Stimulated activated CD8-positive, alpha-beta memory T cell treated with anti-CD3 and anti-CD28 coated beads, Interleukin-7, amount 100 ng/mL, for 48 hours (primary cell): Measurements from ENCODE around the gene ZG16B.

Experiments used
- DNase-seq, 2 donors: peaks; one replicate each; pipeline ENCODE4 v3.0.0-alpha.2; 2020; ENCODE audit warnings: low read depth in 1 of 2; ENCODE audit errors: extremely low read depth in 1 of 2

The ZG16B gene

DNA sequence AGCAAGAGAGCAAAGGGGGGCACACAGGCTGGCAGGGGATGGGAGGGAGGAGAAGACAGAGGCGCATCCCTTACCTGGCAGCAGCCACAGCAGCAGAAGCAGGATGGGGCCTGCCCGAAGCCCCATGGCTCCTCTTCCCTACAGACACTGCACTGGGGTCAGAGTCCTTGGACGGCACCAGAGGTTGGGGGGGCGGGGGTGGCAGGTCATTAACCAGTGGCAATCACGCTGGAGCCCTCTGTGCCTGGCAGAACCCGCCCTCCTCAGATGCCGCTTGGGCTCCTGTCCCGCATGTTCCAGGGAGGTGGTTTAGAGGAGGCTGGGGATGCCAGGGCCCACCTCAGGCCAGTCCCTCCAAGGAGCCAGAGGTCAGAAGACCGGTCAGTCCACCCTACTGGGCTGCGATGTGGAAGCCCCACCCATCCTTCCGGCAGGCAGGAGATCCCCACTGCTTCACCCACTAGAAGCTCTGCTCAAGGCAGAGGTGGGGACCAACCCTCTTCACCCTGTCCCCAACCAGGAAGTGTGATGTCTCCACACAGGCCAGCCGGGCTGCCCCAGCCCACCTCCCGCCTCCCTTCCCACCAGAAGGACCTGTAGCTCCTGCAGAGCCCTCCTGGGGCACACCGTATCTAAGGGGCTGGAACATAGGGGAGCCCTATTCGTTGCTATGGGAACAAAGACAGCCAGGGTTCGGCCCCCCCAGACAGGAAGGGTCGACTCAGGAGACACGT, 11.7 kb downstream of the ZG16B start:
- no peak for DNase-seq

GRCh38 chr16:2842340-2843000, 12.4 kb downstream of the ZG16B start:
- peak; percentile 61 to 83 for DNase-seq

- no peak for DNase-seq
Measured at GRCh38 chr16:2843526-2843925, 13.4 kb downstream of the ZG16B start.

GRCh38 chr16:2845116-2845515, 15.0 kb downstream of the ZG16B start:
- DNase-seq = no peak

DNA sequence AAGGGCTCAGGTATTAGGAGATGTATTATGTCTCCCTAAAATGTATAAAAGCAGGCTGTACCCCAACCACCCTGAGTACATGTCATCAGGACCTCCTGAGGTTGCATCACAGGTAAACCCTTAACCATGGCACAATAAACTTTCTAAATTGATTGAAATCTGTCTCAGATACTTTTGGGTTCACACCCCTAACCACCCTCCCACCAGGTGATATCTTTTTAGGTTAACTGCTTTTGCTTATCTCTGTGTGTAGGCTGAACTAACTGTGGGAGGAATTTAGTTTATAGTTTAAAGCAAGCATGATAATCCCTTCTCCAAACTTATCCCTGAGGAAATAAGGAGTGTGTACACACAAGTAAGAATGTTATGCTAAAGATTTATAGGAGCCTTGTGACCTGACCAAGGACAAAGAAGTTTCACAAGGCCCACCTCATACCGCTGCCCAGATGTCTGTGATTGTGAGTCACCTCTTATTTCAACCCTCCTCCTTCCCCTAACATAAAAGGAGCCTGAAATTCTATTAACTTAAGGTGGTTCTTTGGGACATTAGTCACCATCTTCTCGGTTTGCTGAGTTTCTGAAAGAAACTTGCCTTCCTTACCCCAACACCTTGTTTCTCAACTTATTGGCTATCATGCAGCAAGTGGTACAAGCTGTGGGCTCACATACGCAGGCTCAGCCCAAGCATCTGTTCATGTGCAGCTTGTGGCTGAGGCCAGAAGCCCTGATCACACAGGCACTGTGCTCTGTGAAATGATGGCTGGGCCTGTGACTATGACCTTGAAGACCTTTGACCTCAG, 16.6 kb downstream of the ZG16B start:
- DNase-seq = no peak

GRCh38 chr16:2848933-2849725, 19.0 kb downstream of the ZG16B start:
- no peak for DNase-seq

- DNase-seq = no peak
Measured at GRCh38 chr16:2852003-2852730, 22.1 kb downstream of the ZG16B start.

- no peak for DNase-seq
Measured at GRCh38 chr16:2852731-2853507, 22.8 kb downstream of the ZG16B start.

- no peak for DNase-seq
Measured at GRCh38 chr16:2853531-2854073, 23.5 kb downstream of the ZG16B start.

- no peak for DNase-seq
Measured at GRCh38 chr16:2854700-2855309, 24.7 kb downstream of the ZG16B start.

GRCh38 chr16:2855536-2855935, 25.4 kb downstream of the ZG16B start:
- no peak for DNase-seq

GRCh38 chr16:2856061-2856670, 26.1 kb downstream of the ZG16B start:
- no peak for DNase-seq

DNA sequence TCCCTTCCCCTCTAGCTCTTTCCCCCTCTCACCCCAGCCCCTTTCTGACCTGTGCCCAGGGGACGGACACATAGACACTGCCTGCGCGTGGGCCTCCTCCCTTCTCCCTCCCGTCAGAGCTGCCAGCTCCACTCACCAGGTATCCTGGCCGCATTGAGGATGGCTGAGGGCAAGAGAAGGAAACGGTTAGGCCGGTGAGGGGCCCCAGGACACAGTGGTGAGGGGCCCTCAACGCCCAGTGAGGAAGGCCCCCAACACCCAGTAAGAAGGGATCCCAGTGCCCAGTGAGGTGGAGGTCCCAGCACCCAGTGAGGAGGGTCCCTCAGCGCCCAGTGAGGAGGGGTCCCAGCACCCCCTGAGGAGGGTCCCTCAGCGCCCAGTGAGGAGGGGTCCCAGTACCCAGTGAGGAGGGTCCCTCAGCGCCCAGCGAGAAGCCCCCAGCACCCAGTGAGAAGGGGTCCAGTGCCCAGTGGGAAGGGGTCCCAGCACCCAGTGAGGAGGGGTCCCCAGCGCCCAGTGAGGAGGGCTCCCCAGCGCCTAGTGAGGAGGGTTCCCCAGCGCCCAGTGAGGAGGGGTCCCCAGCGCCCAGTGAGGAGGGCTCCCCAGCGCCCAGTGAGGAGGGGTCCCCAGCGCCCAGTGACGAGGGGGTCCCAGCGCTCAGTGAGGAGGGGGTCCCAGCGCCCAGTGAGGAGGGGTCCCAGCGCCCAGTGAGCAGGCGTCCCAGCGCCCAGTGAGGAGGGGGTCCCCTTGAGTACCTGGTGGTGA, 26.8 kb downstream of the ZG16B start:
- DNase-seq = no peak

DNA sequence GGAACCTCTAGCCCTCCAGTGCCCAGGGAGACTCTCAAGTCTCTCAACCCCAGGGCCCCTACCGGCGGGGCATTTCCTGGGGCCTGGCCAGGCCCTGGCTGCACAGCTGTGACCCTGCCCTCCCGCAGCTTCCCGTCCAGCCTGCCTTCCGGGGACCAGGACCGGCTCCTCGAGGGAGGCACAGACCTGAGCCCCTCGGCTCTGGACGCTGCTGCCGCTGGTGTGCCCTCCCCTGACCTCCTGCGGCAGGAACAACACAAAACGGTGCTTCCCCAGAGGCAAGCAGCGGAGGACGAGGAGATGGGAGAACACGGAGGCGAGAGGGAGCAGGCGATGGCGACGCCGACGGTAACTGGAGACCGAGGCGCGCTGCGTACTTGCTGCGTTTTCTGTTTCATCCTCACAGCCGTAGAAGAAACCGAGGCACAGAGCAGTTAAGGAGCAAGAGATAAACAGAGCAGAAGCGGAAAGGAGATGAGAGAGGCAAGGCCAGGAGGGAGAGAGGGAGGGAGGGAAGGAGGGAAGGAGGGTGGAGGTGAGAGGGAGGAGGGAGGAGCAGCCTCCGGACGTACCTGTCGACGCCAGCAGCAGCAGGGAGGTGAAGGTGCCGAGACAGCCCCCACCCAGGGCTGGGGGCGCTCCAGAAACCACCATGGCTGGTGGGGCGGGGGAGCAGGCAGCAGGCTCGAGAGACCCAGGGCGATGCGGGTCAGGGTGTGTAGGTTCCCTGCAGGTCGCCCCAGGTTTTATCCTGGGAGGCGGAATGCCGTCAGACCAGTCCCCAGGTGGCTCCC, 27.5 kb downstream of the ZG16B start, which contains the start of gene PRSS22:
Gene PRSS22, minus strand, starts transcription at position 720 of the 794 bp plus-strand sequence. Its CDS starts 66 bp downstream, at position 654.
- DNase-seq = no peak

GRCh38 chr16:2858245-2859025, 28.3 kb downstream of the ZG16B start:
- no peak for DNase-seq

DNA sequence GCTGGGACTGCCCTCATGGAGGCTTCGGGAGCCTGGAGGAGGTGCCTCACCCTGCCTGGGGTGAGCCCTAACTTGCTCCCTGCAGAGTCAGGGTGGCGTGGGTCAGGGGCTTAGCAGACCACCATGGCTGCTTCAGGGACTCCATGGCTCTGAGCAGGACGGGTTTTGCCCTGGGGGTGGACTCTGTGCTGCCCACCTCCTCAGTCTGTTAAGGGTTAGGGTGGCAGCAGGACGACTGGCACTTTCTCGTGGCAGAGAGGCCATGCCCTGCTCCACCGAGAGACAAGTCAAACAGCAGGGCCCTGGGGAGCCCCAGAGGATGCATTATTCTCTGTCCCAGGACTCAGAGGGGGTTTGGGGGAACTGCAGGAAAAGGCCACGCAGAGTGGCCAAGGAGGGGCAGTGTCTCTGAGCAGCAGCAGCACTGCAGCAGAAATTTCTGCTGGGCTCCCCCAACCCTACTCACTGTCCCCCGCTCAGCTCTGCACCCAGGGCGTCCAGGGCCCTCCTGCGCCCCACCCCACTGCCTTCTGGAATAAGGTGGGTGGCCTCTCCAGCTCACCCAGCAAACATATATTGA, 29.7 kb downstream of the ZG16B start:
- DNase-seq = no peak
